PFSK-1 (cell line): ENCODE measurements around the gene LYPD6B.

Experiments
- FOXP2 ChIP-seq: optimal IDR thresholded peaks from 2 replicates; pipeline ENCODE3; 2011; ENCODE audit warnings: borderline replicate concordance, control low read depth, inconsistent platforms; ENCODE audit not compliant: insufficient read depth; ENCODE audit errors: extremely low read length, extremely low read depth
- POLR2AphosphoS5 ChIP-seq: IDR thresholded peaks from 2 replicates; pipeline ENCODE4 v1.6.1; 2012; ENCODE audit warnings: low read depth, mild to moderate bottlenecking, control low read depth, low read length, moderate library complexity
- SIN3A ChIP-seq: IDR thresholded peaks from 2 replicates; pipeline ENCODE4 v1.6.1; 2012; ENCODE audit warnings: mild to moderate bottlenecking, low read length, moderate library complexity, borderline replicate concordance; ENCODE audit not compliant: insufficient read depth
- TAF1 ChIP-seq: IDR thresholded peaks from 2 replicates; pipeline ENCODE4 v1.6.1; 2012; ENCODE audit warnings: low read length, control low read depth, borderline replicate concordance; ENCODE audit not compliant: insufficient read depth
- TF ChIP-seq, protein P1 (sequence below), 2 experiments: IDR thresholded peaks; 2 replicates each; pipeline versions ENCODE4 v1.6.1 to v1.8.0; 2011 to 2012; ENCODE audit warnings: low read depth in 2 of 2, low read length in 2 of 2, control low read depth in 1 of 2, inconsistent platforms in 1 of 2, mild to moderate bottlenecking in 1 of 2, moderate library complexity in 1 of 2; ENCODE audit not compliant: insufficient read depth in 1 of 2

LYPD6B gene

DNA sequence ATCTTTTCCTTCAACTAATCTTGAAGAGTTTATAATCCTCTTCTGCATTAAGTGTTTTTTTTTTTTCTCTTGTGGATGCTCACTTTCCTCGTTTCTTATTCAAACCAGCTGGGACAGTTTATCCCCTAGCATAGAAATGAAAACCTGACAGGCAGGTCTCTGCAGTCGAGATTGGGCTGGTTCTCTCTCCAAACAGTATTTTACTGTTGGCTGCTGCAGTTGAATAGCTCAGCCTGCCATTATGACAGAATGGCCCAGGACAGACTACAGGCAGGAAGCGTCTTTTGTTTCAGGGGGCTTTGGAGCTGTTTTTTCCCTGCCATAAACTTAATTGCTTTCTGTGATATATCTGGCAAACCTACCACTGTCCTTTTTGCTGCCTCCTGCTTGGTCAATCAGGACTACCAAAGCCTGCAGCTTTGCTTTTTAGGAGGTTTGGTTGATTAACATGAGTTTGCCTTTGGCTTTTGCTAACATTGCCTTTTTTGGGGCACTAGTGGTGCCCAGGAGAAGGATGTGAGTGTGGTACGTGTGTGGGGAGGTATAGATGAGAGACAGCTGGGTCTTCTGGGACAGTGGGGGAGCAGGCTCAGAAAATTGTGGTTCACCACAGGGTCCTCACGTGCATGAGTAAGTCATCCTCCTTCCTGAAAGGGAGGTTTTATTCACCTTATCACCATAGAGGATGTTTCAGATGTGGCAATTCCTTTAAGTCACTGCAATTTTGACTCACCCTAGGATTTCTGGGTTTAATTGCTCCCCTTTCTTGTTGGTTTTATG lies 128.7 kb downstream of the LYPD6B start:
- TF ChIP-seq TAF1, result no peak
- TF ChIP-seq POLR2AphosphoS5, result no peak
- TF ChIP-seq, protein P1, sequence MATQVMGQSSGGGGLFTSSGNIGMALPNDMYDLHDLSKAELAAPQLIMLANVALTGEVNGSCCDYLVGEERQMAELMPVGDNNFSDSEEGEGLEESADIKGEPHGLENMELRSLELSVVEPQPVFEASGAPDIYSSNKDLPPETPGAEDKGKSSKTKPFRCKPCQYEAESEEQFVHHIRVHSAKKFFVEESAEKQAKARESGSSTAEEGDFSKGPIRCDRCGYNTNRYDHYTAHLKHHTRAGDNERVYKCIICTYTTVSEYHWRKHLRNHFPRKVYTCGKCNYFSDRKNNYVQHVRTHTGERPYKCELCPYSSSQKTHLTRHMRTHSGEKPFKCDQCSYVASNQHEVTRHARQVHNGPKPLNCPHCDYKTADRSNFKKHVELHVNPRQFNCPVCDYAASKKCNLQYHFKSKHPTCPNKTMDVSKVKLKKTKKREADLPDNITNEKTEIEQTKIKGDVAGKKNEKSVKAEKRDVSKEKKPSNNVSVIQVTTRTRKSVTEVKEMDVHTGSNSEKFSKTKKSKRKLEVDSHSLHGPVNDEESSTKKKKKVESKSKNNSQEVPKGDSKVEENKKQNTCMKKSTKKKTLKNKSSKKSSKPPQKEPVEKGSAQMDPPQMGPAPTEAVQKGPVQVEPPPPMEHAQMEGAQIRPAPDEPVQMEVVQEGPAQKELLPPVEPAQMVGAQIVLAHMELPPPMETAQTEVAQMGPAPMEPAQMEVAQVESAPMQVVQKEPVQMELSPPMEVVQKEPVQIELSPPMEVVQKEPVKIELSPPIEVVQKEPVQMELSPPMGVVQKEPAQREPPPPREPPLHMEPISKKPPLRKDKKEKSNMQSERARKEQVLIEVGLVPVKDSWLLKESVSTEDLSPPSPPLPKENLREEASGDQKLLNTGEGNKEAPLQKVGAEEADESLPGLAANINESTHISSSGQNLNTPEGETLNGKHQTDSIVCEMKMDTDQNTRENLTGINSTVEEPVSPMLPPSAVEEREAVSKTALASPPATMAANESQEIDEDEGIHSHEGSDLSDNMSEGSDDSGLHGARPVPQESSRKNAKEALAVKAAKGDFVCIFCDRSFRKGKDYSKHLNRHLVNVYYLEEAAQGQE (IDR thresholded peaks at IDR 0.05; ENCODE audit: insufficient read depth in 1 of 2, low read depth in 2 of 2, low read length in 2 of 2), result no peak
- TF ChIP-seq SIN3A, result no peak
- TF ChIP-seq FOXP2, result no peak

DNA sequence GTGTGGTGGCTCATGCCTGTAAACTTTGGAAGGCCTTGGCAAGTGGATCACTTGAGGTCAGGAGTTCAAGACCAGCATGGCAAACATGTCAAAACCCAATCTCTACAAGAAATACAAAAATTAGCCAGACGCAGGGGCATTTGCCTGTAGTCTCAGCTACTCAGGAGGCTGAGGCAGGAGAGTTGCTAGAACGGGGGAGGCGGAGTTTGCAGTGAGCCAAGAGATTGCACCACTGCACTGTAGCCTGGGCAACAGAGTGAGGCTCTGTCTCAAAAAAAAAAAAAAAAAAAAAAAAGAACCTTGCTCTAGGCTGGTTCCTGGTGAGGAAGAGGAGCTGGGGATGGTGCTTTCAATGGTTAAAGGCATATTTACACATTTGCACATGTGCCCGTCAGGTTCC lies 129.4 kb downstream of the LYPD6B start:
- TF ChIP-seq FOXP2 (no peak), SIN3A (no peak), POLR2AphosphoS5 (no peak), TAF1 (no peak)
- TF ChIP-seq, protein P1 (IDR thresholded peaks at IDR 0.05; ENCODE audit: insufficient read depth in 1 of 2, low read depth in 2 of 2, low read length in 2 of 2), result no peak

DNA sequence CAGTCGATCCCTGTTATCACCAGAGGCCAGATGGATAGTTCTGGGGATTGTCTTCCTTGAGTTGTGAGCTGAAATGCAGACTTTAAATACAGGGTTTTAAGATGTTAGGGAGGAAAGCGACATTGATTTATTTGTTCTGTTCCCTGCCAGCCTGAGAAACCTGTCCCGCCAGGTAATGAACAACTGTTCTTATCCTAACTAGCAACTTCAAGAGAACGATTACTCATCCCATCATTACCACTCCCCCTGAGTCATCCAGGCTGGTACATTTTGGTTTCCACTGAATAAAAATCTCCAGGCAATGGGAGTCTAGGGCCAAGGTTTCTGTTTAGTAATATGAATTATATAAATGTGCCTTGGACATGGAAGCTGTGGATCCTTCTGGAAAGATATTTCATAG lies 131.2 kb downstream of the LYPD6B start:
- TF ChIP-seq TAF1 (no peak), POLR2AphosphoS5 (no peak), SIN3A (no peak), FOXP2 (no peak)
- TF ChIP-seq, protein P1 (IDR thresholded peaks at IDR 0.05; ENCODE audit: insufficient read depth in 1 of 2, low read depth in 2 of 2, low read length in 2 of 2), result no peak

DNA sequence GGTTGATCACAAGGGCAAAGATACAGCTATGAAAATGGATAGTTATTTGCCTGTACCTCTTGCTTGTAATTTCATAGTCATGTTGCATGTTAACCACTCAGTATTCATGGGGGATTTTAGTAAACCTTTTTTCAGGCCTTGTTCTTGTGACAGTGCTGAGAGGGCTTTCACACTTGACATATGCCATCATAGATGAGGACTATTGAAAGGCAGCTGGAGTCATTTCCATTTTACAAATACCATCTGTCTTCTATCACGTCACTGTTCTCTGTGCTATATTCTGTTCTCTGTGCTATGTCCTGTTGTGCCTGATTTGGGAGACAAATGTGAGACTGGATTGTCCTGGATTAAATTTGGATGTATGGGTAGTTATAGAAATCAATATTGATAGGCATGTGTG lies 131.7 kb downstream of the LYPD6B start:
- TF ChIP-seq SIN3A (no peak), FOXP2 (no peak), TAF1 (no peak), POLR2AphosphoS5 (no peak)
- TF ChIP-seq, protein P1 (IDR thresholded peaks at IDR 0.05; ENCODE audit: insufficient read depth in 1 of 2, low read depth in 2 of 2, low read length in 2 of 2), result no peak

DNA sequence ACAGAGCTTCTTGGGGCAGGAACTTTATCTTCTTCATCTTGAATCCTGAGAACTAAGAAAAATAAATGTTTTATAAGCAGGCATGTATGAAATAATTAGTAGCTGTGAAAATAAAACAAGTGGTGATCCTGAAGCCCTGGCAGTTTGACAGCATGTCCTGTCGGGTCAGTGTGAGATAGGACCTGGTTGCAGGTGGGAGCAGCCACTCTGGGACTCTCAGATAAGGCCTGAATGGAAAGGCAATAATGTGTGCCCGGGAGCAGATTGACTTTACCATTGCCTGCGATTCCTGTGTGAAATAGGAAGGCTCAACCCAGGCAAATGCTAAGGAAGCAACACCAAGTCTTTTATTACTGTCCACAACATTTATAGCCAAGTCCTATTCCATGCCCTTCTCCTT lies 132.4 kb downstream of the LYPD6B start:
- TF ChIP-seq, protein P1 (IDR thresholded peaks at IDR 0.05; ENCODE audit: insufficient read depth in 1 of 2, low read depth in 2 of 2, low read length in 2 of 2), result no peak
